GM12892 (cell line): ENCODE data around the gene ACADS.

ENCODE experiments used
- POLR2A ChIP-seq: IDR thresholded peaks from 2 replicates; pipeline ENCODE4 v1.6.1; 2011; ENCODE audit warnings: low read depth, low read length, control low read depth
- POLR2AphosphoS5 ChIP-seq: IDR thresholded peaks from 2 replicates; pipeline ENCODE4 v1.6.1; 2011; ENCODE audit warnings: low read depth, low read length, control low read depth

DNA sequence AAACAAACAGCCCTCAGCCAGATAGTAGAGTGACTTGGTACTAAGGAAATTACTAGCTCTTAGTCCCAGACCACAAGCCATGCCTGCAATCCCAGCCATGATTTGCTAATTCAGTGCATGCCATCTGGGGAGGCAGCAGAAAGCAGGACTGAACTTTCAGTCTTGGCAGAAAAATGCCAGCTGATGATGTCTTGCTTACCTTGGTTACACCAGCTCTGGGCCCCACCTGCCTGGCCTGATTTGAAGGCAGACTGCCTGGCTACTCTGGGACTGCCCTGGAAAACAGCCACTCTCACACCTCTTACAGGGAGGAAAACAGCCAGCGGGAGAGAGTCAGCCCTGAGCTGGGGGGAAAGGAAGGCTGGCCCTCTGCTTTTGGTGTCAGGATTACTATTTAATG, 20.0 kb upstream of the ACADS start:
- TF ChIP-seq POLR2A (no peak), POLR2AphosphoS5 (no peak)
